ENCODE results near the gene DPF3. TPM values are rescaled to one million over a fixed set of nuclear protein-coding genes. Genes with fewer than 3 reads are reported as not detected.

The DPF3 gene
- total RNA-seq, 1 experiment from 2014 or later: 1.9 TPM

DNA sequence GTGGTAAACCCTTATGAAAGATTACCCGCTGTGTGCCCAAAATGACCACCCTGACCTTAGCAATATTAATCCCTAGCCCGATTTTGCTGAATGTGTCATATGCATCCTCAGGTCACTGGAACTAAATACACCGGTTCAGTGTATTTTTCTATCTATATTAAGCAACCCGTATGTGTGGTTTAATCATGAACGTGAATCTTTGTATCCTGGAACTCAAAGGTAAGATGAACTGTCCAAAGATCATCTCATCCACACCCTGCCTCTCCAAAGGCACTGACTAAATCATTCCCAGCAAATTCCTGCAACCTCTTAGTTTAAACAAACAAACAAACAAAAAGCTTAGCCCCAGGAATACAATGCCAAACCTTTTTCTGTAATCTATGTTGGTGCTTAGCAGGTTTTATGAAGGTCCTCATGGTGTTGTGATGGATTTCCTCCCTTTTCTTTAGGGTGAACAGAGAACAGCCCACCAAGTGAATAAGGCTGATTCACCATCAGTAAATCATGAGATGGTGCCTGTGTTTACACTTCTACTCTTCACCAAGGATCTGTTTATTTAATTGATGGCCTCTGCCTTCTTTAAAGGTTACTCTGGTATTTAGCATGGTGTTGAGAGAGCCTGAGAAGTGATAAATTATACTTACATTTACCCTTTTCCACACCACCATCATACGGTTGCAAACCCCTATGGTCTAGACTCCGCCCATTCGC, 298.6 kb downstream of the DPF3 start:
- H3K27me3 Mint-ChIP-seq (ENCODE audit: insufficient read depth, unreplicated experiment): peaks cover 11% of the 10 kb centered on the region
- no peaks in the 10 kb centered on the region for H3K9me3 Mint-ChIP-seq (ENCODE audit: unreplicated experiment)
- H3K4me3 Mint-ChIP-seq (ENCODE audit: unreplicated experiment): no peak overlapping the region
- BruUV-seq (replicated peaks): no TSS peak
- ChIA-PET POLR2A (no interaction called here), CTCF (no interaction called here)
- DNase-seq (ENCODE audit: unreplicated experiment): no peak
- H3K27ac Mint-ChIP-seq (ENCODE audit: low read depth, unreplicated experiment): no peak overlapping the region
- H3K4me1 Mint-ChIP-seq (ENCODE audit: insufficient read depth, unreplicated experiment): no peaks in the 10 kb centered on the region
- TF ChIP-seq, protein P1, sequence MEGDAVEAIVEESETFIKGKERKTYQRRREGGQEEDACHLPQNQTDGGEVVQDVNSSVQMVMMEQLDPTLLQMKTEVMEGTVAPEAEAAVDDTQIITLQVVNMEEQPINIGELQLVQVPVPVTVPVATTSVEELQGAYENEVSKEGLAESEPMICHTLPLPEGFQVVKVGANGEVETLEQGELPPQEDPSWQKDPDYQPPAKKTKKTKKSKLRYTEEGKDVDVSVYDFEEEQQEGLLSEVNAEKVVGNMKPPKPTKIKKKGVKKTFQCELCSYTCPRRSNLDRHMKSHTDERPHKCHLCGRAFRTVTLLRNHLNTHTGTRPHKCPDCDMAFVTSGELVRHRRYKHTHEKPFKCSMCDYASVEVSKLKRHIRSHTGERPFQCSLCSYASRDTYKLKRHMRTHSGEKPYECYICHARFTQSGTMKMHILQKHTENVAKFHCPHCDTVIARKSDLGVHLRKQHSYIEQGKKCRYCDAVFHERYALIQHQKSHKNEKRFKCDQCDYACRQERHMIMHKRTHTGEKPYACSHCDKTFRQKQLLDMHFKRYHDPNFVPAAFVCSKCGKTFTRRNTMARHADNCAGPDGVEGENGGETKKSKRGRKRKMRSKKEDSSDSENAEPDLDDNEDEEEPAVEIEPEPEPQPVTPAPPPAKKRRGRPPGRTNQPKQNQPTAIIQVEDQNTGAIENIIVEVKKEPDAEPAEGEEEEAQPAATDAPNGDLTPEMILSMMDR (IDR thresholded peaks at IDR 0.05; ENCODE audit: unreplicated experiment): no peak
- intact Hi-C loops (cut with micrococcal nuclease): no loop called here
- no peaks in the 10 kb centered on the region for H3K36me3 Mint-ChIP-seq (ENCODE audit: insufficient read depth, unreplicated experiment)

GRCh38 chr14:72594099-72594901, 299.6 kb downstream of the DPF3 start:
- POLR2A ChIA-PET: no interaction called here
- CTCF ChIA-PET: interaction anchor here (0.5 kb wide), 1 partner anchor 77 kb away, joined by 4 read pairs; no protein-coding TSS in a partner anchor
- BruUV-seq (replicated peaks): no TSS peak
- Mint-ChIP-seq H3K4me1 (ENCODE audit: insufficient read depth, unreplicated experiment) (no peaks in the 10 kb centered on the region), H3K9me3 (ENCODE audit: unreplicated experiment) (no peaks in the 10 kb centered on the region), H3K27me3 (ENCODE audit: insufficient read depth, unreplicated experiment) (peaks cover 11% of the 10 kb centered on the region), H3K4me3 (ENCODE audit: unreplicated experiment) (no peak overlapping the region), H3K27ac (ENCODE audit: low read depth, unreplicated experiment) (no peak overlapping the region), H3K36me3 (ENCODE audit: insufficient read depth, unreplicated experiment) (no peaks in the 10 kb centered on the region)
- intact Hi-C loops (cut with micrococcal nuclease): no loop called here
- no peak for DNase-seq (ENCODE audit: unreplicated experiment)
- TF ChIP-seq, protein P1 (IDR thresholded peaks at IDR 0.05; ENCODE audit: unreplicated experiment): no peak

GRCh38 chr14:72591391-72591790, 302.5 kb downstream of the DPF3 start:
- H3K27ac Mint-ChIP-seq (ENCODE audit: low read depth, unreplicated experiment): no peak overlapping the region
- intact Hi-C loops (cut with micrococcal nuclease): no loop called here
- TF ChIP-seq, protein P1 (IDR thresholded peaks at IDR 0.05; ENCODE audit: unreplicated experiment): no peak
- no peaks in the 10 kb centered on the region for H3K36me3 Mint-ChIP-seq (ENCODE audit: insufficient read depth, unreplicated experiment)
- no peaks in the 10 kb centered on the region for H3K9me3 Mint-ChIP-seq (ENCODE audit: unreplicated experiment)
- H3K27me3 Mint-ChIP-seq (ENCODE audit: insufficient read depth, unreplicated experiment): peaks cover 8% of the 10 kb centered on the region
- CTCF ChIA-PET: no interaction called here
- no TSS peak for BruUV-seq (replicated peaks)
- no peaks in the 10 kb centered on the region for H3K4me1 Mint-ChIP-seq (ENCODE audit: insufficient read depth, unreplicated experiment)
- DNase-seq (ENCODE audit: unreplicated experiment): no peak
- POLR2A ChIA-PET: no interaction called here
- H3K4me3 Mint-ChIP-seq (ENCODE audit: unreplicated experiment): no peak overlapping the region

- intact Hi-C loops (cut with micrococcal nuclease): no loop called here
- no peaks in the 10 kb centered on the region for H3K27me3 Mint-ChIP-seq (ENCODE audit: insufficient read depth, unreplicated experiment)
- no peak overlapping the region for H3K27ac Mint-ChIP-seq (ENCODE audit: low read depth, unreplicated experiment)
- H3K9me3 Mint-ChIP-seq (ENCODE audit: unreplicated experiment): no peaks in the 10 kb centered on the region
- CTCF ChIA-PET: no interaction called here
- POLR2A ChIA-PET: no interaction called here
- DNase-seq (ENCODE audit: unreplicated experiment): no peak
- BruUV-seq (replicated peaks): no TSS peak
- H3K36me3 Mint-ChIP-seq (ENCODE audit: insufficient read depth, unreplicated experiment): no peaks in the 10 kb centered on the region
- no peaks in the 10 kb centered on the region for H3K4me1 Mint-ChIP-seq (ENCODE audit: insufficient read depth, unreplicated experiment)
- no peak overlapping the region for H3K4me3 Mint-ChIP-seq (ENCODE audit: unreplicated experiment)
- TF ChIP-seq, protein P1 (IDR thresholded peaks at IDR 0.05; ENCODE audit: unreplicated experiment): no peak
These were observed 303.3 kb downstream of the DPF3 start for GRCh38 chr14:72590577-72590976.
